NK-92 (cell line): ENCODE results near the gene LINGO1.

Experiments used
- DNase-seq: peaks from one replicate; lab custom pipeline; 2025; ENCODE audit not compliant: unreplicated experiment; lab: John Stamatoyannopoulos, UW

Gene LINGO1

DNA sequence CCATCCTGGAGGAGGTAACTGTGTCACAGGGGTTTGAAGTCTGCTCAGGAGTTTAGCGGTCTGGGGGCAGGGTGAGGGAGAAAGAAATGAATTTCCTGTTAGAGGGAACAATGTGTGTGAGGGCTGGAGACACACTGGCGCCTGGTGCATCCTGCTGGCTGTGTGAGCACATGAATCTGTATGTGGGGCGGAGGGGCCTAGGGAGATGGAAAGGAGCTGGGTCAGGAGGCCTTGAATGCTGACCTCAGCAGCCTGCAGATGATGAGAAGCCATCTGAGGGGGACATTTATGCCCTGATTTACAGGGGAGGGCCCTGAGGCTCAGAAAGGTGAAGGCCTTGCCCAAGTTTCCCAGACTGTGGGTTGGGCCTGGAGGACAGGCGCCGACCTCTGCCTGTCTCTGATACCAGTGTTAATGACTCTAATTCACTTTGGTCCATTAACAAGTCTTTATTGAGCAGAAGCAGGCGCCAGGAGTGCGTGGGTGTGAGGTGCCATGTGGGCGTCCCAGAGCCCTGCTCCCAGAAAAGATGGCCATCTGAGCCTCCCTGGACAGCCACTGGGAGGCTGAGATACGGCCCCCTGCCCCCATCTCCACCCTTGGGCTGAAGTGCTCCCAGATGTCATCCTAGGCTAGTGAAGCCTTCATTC is 34.8 kb downstream of the LINGO1 start:
- DNase-seq, result no peak

GRCh38 chr15:77596821-77597803 is 35.6 kb downstream of the LINGO1 start:
- DNase-seq, result no peak

DNA sequence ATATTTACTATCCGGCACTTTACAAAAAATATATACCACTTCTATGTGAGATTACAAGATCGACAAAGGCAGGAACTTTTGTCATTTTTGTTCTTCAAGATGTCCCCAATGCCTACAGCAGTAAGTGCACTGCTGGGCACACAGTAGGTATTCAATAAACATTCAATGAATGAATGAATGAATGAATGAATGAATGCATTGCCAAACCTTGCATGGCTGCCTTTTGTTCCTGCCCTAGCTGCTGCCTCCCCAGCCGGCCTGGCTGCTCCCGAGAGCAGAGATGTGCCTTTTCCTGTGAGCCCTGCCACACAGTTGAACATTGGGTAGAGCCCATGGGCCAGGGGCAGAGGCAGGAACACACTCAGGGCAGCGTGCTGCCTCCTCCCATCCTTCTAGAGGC is 37.5 kb downstream of the LINGO1 start:
- DNase-seq, result no peak

DNA sequence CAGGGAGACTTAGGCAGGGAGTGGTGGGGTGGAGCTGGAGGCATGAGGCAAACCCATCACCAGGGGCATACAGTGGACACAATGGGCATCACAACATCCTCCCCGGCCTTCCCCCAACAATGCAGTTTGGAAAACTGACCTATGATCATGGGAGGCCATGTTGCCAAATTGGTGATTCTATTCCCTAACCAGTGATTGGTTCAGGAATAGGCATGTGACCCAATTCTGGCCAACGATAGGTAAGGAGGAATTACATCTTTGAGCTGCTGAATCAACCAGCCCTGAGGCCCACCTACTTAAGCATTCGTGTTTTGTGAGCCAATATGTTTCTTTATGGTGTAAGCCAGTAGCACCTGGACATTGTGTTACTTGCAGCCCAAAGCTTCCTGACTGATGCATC is 40.0 kb downstream of the LINGO1 start:
- DNase-seq, result no peak

- no peak for DNase-seq
Measured at GRCh38 chr15:77591968-77592613, 40.6 kb downstream of the LINGO1 start.

DNA sequence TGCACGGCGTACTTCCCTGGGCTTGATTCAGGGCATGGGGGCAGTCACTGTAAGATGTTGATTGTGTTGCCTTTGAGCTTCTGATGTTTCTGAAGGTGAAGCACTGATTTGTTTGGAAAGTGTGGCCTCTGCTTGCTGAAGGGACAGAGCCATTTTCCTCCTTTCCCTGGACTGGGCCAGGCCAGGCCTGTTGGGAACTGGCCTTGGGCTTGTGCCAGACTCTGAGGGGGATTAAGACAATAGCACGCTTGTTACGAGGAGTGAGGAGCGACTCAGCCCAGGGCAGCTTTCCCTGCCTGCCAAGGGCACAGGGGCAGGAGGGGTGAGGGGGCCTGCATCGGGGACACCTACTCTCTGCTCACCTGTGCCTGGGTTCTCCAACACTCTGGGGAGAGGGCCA is 42.9 kb downstream of the LINGO1 start:
- no peak for DNase-seq

DNA sequence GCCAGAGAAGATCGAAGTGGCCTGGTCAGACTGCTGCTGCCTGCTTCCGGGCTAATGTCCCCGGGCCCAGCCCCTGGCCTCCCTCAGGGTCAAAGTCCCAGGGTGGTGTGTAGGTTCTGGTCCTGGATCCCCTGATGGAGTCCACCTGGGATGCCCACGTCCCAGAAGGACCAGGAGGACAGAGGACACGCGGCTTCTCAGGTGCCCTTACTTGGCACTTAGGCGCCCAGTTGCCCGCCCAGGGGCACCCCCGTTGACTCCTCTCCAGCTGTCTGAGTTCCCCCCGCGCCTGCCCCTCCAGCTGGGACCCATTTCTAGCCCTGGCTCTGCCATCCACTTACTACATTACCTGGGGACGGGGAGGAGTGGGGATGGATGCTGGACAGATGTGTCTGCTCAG is 44.6 kb downstream of the LINGO1 start:
- DNase-seq, result no peak

DNA sequence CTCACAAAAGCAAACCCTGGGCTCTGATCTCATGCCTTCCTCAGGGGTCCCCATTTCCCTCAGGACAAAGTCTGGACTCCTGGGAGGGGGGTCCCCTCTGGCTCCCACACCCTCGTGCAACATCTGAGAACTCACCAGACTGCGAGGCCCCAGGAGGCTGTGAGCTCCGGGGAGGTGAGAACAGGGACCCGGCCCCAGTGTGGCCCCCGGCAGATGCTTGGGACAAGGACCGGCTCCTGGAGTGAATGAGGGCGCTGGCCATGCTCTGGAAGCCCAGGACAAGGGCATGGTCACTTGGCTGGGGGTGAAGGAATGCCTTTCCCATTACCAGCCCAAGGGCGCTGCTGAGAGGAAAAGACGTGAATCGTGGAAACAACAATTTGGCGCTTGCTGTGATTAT is 48.0 kb downstream of the LINGO1 start:
- no peak for DNase-seq

- DNase-seq, result no peak
Measured at GRCh38 chr15:77584201-77584600, 48.5 kb downstream of the LINGO1 start.

- no peak for DNase-seq
Measured at GRCh38 chr15:77582763-77583162, 49.9 kb downstream of the LINGO1 start.

- no peak for DNase-seq
Measured at GRCh38 chr15:77581896-77582569, 50.7 kb downstream of the LINGO1 start.

GRCh38 chr15:77580996-77581682 is 51.6 kb downstream of the LINGO1 start:
- DNase-seq, result no peak

DNA sequence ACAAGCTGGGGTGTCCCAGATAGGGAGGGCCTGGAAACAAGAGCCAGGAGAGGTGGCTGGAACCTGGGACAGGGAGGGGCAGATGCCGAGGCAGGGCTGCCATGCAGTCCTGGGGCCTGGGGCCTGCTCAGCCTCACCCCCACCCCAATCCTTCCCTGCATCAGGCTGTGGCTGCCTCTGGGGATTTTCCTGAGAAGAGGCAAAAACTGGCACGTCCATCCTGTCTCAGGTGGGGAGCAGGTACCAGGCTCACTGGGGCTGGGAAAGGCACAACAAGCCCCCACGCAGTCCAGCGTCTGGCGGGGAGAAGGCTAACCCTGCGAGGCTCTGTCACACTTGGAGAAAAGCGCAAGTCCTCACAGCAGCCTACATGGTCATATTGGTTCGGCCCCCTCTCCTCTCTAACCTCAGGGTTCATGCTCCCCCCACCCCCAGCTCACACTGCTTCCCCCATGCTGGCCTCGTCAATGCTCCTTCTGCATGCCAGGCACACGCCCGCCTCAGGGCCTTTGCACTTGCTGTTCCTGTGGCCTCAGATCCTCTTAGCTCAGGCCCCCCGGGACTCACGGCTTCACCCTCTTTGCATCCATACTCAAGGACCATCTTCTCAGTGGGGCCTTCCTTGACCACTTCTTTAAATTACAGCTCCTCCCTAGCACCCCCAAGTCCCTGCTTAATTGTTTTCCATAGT is 53.1 kb downstream of the LINGO1 start:
- DNase-seq, result no peak

- DNase-seq, result no peak
Measured at GRCh38 chr15:77578641-77579372, 53.9 kb downstream of the LINGO1 start.

GRCh38 chr15:77577366-77577950 is 55.3 kb downstream of the LINGO1 start:
- no peak for DNase-seq

DNA sequence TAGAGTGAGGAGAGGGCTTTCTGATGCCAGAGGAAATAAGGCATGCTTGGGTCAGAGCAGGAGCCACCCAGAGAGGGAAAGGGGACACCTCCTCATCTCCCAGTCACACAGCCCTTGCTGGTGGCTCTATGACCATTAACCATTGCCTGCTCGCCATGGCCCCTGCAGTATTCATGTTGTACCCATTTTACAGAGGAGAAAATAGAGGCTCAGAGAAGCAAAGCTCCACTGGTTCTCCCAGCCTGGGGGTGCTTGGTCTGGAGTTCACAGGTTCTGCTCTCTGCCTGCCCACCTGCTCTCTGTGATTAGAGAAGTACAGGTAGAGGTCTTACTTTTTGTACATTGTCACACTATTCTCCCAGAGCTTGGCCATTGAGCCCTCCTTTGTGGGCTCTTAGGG is 56.2 kb downstream of the LINGO1 start:
- no peak for DNase-seq

DNA sequence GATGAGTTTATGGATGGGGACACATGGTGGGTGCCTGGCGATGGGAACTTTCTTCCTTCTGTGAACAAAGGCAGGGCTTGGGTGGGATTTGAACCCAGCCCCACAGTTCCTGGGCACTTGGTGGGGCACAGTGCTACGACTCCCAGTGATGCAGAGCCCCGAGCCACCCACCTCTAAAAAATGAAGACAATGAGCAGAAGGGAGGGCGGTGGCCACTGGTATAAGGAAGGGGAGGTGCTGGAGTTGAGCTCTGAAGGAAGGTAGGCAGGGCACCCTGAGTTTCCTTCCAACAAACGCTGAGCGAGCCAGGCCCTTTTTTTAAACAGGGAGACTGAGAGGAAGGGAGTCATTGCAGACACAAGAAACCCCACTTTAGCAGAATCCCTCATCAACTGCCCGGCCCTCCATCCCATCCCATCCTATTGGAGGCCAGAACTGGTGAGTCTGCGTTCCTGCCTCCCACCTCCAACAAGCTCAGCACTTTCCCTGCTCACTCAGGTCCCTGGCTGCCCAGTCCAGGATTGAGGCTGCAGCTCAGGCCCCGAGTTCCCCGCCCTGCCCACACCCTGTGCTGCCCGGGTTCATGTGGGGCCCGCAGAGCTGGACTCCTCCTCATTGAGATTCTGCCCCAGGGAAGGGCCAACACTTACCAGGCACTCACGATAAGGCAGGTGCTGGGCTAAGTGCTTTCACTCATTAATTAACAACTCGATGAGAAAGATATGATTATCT is 57.3 kb downstream of the LINGO1 start:
- DNase-seq, result no peak

DNA sequence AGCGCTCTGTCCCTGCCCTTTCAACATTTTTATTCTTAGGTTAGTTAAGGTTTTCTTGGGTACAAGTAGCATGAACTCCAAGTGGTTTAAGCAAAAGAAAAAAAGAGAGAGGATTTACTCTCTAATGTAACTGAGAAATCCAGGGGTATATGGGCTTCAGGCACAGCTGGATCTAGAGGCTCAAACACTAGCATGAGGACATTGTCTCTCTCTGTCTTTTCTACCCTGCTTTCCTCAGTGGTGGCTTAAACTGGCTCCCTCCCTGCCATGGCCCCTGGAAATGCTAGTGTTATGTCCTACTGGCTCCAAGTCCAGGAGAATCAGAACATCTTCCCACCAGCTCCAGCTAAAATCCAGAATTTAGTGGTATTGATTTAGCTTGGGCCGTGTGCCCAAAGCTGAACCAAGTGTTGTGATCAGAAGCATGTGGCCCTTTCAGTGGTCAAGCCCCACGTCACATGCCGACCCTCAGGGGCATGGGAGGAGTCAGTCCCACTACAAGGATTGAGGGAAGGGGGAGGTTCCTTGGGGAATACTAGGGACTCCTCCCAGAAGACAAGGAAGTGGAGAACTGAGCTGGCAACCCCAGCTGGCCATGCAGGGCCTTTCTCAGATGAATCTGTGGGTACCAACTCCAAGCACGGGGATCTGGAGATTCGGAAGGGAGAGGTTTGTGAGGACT is 58.0 kb downstream of the LINGO1 start:
- no peak for DNase-seq
